ENCODE data around the gene ALOX15. TPM values are rescaled to one million over a fixed set of nuclear protein-coding genes. Genes with fewer than 3 reads are reported as not detected.
"Not testable (repeated sequence)": the region's sequence is repeated elsewhere in the genome, so short reads cannot be mapped to it uniquely, and the experiment has no call there.

The ALOX15 gene
- total RNA-seq, 1 experiment from 2014 or later: 0.50 TPM

GRCh38 chr17:4597975-4598374, 43.5 kb downstream of the ALOX15 start:
- BruUV-seq (replicated peaks): no TSS peak
- no peaks in the 10 kb centered on the region for H3K9me3 Mint-ChIP-seq (ENCODE audit: unreplicated experiment)
- no peaks in the 10 kb centered on the region for H3K27me3 Mint-ChIP-seq (ENCODE audit: insufficient read depth, unreplicated experiment)
- POLR2A ChIA-PET: interaction anchor here (2.8 kb wide), 1 partner anchor 12 kb away, joined by 28 read pairs; no protein-coding TSS in a partner anchor
- no peak overlapping the region for H3K4me3 ChIP-seq (ENCODE audit: low read depth, low read length)
- H3K9me3 ChIP-seq: no peaks in the 10 kb centered on the region
- H3K27ac Mint-ChIP-seq (ENCODE audit: unreplicated experiment): no peak overlapping the region
- TF ChIP-seq, protein P1, sequence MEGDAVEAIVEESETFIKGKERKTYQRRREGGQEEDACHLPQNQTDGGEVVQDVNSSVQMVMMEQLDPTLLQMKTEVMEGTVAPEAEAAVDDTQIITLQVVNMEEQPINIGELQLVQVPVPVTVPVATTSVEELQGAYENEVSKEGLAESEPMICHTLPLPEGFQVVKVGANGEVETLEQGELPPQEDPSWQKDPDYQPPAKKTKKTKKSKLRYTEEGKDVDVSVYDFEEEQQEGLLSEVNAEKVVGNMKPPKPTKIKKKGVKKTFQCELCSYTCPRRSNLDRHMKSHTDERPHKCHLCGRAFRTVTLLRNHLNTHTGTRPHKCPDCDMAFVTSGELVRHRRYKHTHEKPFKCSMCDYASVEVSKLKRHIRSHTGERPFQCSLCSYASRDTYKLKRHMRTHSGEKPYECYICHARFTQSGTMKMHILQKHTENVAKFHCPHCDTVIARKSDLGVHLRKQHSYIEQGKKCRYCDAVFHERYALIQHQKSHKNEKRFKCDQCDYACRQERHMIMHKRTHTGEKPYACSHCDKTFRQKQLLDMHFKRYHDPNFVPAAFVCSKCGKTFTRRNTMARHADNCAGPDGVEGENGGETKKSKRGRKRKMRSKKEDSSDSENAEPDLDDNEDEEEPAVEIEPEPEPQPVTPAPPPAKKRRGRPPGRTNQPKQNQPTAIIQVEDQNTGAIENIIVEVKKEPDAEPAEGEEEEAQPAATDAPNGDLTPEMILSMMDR (IDR thresholded peaks at IDR 0.05; ENCODE audit: insufficient read depth in 1 of 2, low read depth in 1 of 2, low read length in 1 of 2, severe bottlenecking in 1 of 2, unreplicated experiment in 1 of 2): no peak
- no peak overlapping the region for H3K4me3 Mint-ChIP-seq (ENCODE audit: unreplicated experiment)
- no peak for DNase-seq
- H3K27me3 ChIP-seq (replicated peaks; ENCODE audit: control insufficient read depth, insufficient read depth, low read length): no peaks in the 10 kb centered on the region
- H3K4me1 Mint-ChIP-seq (ENCODE audit: low read depth, unreplicated experiment): peaks cover 13% of the 10 kb centered on the region
- H3K4me1 ChIP-seq: peaks cover 28% of the 10 kb centered on the region
- no peaks in the 10 kb centered on the region for H3K36me3 ChIP-seq (ENCODE audit: control insufficient read depth, insufficient read depth, low read length)
- intact Hi-C loops (cut with micrococcal nuclease; ENCODE audit: unreplicated experiment): no loop called here
- CTCF ChIA-PET: no interaction called here
- H3K36me3 Mint-ChIP-seq (ENCODE audit: insufficient read depth, unreplicated experiment): peaks cover 33% of the 10 kb centered on the region

DNA sequence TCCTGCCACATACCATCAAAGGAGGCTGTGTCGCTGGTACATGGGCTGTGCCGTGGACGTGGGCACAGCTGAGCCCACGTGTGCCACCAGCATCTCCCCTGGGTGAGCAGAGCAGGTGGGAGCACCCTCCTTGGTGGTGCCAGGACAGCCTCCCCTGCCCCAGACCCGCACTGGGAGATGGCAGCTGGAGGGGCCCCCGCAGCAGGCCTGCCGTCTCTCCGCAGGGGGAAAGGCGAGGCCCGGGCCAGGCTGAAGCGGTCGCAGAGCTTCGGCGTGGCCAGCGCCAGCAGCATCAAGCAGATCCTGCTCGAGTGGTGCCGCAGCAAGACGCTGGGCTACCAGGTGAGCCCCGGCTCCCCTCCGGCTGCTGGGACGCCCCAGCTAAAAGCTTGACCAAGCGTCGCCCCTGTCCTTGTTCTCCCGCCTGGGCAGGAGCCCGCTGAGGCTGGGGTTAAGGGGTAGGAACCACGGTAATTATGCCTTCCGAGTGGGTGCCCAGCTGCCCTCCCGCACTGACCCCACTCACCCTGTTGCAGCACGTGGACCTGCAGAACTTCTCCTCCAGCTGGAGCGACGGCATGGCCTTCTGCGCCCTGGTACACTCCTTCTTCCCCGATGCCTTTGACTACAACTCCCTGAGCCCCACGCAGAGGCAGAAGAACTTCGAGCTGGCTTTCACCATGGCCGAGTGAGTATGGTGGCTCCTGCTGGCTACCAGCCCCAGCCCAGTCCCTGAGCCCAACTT, 44.7 kb downstream of the ALOX15 start:
- DNase-seq: no peak
- H3K9me3 ChIP-seq: no peaks in the 10 kb centered on the region
- intact Hi-C loops (cut with micrococcal nuclease; ENCODE audit: unreplicated experiment): no loop called here
- BruUV-seq (replicated peaks): no TSS peak
- H3K4me1 ChIP-seq: peaks cover 28% of the 10 kb centered on the region
- H3K9me3 Mint-ChIP-seq (ENCODE audit: unreplicated experiment): no peaks in the 10 kb centered on the region
- ChIA-PET POLR2A (no interaction called here), CTCF (no interaction called here)
- H3K4me1 Mint-ChIP-seq (ENCODE audit: low read depth, unreplicated experiment): peaks cover 13% of the 10 kb centered on the region
- H3K4me3 ChIP-seq (ENCODE audit: low read depth, low read length): no peak overlapping the region
- no peak overlapping the region for H3K4me3 Mint-ChIP-seq (ENCODE audit: unreplicated experiment)
- no peaks in the 10 kb centered on the region for H3K27me3 ChIP-seq (replicated peaks; ENCODE audit: control insufficient read depth, insufficient read depth, low read length)
- H3K27ac Mint-ChIP-seq (ENCODE audit: unreplicated experiment): no peak overlapping the region
- H3K36me3 ChIP-seq (ENCODE audit: control insufficient read depth, insufficient read depth, low read length): no peaks in the 10 kb centered on the region
- TF ChIP-seq, protein P1 (IDR thresholded peaks at IDR 0.05; ENCODE audit: insufficient read depth in 1 of 2, low read depth in 1 of 2, low read length in 1 of 2, severe bottlenecking in 1 of 2, unreplicated experiment in 1 of 2): no peak
- H3K36me3 Mint-ChIP-seq (ENCODE audit: insufficient read depth, unreplicated experiment): peaks cover 25% of the 10 kb centered on the region
- H3K27me3 Mint-ChIP-seq (ENCODE audit: insufficient read depth, unreplicated experiment): no peaks in the 10 kb centered on the region

DNA sequence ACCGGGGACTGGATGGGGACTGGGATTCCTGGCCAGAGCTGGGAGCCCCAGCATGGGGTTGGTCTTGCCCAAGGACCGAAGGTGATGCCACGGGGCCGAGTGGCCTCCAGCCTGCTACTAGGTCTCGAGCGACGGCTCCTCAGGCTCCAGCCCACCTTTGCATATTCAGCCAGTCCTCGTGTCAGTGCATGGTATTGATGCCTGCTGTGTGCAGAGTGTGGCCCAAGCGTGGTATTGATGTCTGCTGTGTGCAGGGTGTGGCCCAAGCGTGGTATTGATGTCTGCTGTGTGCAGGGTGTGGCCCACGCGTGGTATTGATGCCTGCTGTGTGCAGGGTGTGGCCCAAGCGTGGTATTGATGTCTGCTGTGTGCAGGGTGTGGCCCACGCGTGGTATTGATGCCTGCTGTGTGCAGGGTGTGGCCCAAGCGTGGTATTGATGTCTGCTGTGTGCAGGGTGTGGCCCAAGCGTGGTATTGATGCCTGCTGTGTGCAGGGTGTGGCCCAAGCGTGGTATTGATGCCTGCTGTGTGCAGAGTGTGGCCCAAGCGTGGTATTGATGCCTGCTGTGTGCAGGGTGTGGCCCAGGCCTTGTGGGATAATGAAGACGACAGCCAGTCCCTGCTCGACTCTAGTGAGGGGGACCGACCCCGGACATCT, 45.7 kb downstream of the ALOX15 start:
- H3K27ac Mint-ChIP-seq (ENCODE audit: unreplicated experiment); H3K4me3 Mint-ChIP-seq (ENCODE audit: unreplicated experiment); H3K9me3 ChIP-seq; intact Hi-C loops (cut with micrococcal nuclease; ENCODE audit: unreplicated experiment); CTCF ChIA-PET; H3K9me3 Mint-ChIP-seq (ENCODE audit: unreplicated experiment); BruUV-seq (replicated peaks); POLR2A ChIA-PET; H3K27me3 Mint-ChIP-seq (ENCODE audit: insufficient read depth, unreplicated experiment); DNase-seq; H3K27me3 ChIP-seq (replicated peaks; ENCODE audit: control insufficient read depth, insufficient read depth, low read length); H3K36me3 ChIP-seq (ENCODE audit: control insufficient read depth, insufficient read depth, low read length); H3K4me3 ChIP-seq (ENCODE audit: low read depth, low read length): not testable (repeated sequence)
- H3K4me1 Mint-ChIP-seq (ENCODE audit: low read depth, unreplicated experiment): peaks cover 13% of the 10 kb centered on the region
- peaks cover 22% of the 10 kb centered on the region for H3K4me1 ChIP-seq
- peaks cover 26% of the 10 kb centered on the region for H3K36me3 Mint-ChIP-seq (ENCODE audit: insufficient read depth, unreplicated experiment)
